Stimulated activated CD4-positive, alpha-beta T cell treated with anti-CD3 and anti-CD28 coated beads, Interleukin-1b, Interleukin-23, amount 100 ng/mL, for 4 hours (primary cell): ENCODE results near the gene MITF.

Experiments used
- DNase-seq, 2 donors: peaks; one replicate each; pipeline ENCODE4 v3.0.0-alpha.2; 2020; ENCODE audit warnings: low read depth in 2 of 2

The MITF gene

DNA sequence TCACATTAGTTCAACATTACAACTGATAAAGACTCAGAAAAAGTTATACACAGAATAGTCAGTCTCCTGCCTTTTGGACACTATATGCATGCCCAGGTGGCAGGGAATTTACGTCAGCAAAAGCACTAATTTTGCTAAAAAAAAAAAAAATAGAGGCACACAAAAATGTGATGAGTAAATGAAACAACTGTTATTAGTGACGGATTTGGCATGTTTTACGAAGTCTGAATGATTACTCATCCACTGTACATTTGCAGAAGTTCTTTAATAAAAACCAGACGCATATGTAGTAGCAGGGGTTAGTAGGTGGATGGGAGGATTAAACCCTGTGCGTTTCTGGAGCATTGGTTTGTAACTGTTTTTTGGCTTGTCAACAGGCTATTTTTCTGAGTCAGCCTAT, 99.0 kb downstream of the MITF start:
- no peak for DNase-seq

GRCh38 chr3:69838696-69839515, 99.6 kb downstream of the MITF start:
- DNase-seq, result no peak

DNA sequence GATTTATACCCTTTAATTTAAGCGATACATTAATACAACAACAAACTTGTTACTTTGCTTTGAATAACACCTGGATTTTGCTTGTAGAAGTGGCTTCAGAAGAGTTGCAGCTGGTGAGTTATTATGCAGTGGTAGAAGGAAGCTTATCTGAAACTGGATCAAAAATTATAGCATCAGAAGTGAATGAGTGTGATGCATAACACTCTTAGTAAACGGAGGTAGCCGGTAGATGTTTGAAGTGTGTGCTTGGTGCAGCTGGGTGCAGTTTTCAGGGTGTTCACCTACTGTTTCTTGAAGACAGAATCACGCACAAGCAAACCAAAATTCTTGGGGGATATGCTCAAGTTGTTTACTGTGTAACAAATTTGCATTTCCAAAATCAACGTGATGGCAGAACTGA, 103.1 kb downstream of the MITF start:
- DNase-seq, result no peak

DNA sequence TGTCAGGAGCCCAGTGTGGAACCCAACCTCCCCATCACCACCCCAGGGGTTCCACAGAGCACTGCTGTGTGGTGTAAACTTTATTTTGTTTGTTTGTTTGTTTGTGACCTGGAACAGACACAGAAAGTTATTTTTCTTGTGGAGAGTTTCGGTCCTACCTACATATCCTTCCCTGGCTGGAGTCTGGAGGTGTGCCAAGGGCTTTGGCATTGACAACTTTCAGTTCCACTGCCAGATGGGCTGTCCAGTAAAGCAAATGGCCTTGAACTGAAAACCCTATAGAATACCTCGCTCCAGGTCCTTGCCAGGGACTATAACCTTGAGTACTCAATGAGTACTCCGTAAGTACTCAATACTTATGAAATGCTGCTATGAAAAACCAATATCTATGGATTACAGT, 103.5 kb downstream of the MITF start:
- DNase-seq, result no peak

DNA sequence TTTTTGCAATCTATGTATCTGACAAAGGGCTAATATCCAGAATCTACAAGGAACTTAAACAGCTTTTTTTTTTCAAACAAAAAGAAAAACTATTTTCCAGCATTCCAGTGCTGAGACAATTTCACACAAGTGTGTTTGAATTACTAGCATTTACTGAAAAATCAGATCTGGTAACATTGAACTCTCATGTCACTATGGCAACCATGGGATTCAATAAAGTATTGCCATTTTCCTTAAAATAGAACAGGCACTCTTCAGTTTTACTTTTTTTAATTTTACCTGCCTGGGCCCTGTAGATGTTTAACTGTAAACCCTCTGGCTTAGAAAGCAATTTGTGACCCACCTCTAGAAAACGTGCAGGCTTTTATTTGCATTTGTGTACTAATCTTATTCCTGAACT, 105.4 kb downstream of the MITF start:
- DNase-seq, result no peak

DNA sequence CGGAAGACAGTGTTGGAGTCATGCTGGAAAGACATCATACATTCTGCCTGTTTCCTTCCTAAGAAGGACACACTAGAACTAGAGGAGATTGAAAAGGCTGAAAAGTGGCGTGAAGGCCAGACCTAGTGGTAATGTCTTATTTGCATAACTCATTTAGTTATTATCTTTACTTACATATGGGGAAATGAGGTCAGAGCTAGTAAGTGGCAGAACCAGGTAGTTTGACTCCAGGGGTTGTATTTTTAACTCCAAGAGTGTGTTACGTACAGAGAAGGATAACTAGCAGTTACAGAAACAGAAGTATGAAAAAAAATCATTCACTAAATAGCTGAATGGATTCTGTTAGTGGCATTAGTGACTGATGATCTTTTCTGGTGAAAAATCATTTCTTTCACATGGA, 108.0 kb downstream of the MITF start:
- DNase-seq, result no peak

DNA sequence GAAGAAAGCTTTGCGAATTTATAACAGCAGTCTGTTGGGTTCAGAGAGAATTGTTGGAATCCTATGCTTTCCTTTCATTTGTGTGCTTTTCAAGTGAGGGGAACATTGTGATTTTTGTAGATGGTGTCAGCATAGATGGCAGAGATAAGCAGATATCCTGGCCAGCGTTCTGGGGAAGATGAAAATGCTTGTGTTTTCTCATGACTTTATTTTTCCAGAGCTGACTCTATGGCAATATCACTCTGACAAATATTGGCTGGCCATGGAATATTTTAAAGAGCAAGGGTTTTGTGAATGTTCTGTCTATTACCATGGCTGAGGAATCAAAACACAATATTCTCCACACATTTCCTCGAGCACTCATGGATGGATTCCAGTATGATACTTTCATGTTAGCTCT, 108.8 kb downstream of the MITF start:
- DNase-seq, result no peak

DNA sequence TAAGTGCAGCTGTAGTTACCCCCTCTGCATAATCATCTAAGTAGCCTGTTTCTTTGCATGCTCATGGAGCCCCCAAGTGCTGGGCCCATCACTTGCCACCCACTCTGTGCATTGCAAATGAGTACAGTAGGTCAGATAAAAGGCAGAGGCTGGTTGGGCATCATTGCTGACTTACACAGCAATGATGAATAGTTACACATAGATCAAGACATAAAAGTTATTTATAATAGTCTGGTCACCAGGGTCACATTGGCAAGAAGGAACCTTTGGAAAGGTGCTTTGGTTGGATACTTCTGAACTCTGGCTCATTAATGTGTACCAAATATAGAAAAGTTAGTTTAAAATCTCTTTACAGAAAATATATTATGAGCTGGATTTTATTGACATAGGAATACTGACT, 111.6 kb downstream of the MITF start:
- DNase-seq, result no peak

GRCh38 chr3:69853027-69853426, 113.8 kb downstream of the MITF start:
- no peak for DNase-seq

DNA sequence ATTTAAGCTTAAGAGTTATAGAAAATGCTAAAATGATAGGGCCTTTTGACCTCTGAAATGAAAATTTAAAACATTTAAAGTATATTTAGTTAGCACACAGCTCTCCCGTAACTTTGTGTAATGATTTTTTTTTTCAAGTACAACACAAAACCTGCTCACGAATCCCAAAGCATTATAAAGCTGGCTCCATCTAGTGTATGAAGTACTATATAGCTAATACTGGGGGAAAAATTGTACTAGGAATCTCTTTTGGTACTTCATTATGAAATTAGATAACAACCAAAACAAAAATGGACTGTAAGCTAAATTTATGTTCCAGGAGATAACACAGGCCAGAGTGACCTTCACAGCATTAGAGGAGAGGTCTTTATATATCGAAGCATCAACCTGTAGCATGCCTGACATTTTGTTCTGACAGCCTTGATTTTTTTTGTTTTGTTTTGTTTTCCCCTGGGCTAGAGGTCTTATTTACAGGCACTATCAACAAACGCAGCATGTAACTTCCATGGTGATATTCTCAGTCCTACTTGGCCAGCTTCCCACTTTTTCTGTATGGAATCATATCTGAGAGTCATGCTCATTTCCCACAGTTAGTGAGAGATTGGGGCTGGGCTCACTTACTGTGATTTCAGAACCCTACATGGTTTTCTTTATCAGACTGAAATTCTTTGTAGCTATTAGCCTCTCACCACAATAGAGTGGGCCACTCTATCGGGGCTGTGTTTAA, 116.3 kb downstream of the MITF start:
- DNase-seq, result no peak

DNA sequence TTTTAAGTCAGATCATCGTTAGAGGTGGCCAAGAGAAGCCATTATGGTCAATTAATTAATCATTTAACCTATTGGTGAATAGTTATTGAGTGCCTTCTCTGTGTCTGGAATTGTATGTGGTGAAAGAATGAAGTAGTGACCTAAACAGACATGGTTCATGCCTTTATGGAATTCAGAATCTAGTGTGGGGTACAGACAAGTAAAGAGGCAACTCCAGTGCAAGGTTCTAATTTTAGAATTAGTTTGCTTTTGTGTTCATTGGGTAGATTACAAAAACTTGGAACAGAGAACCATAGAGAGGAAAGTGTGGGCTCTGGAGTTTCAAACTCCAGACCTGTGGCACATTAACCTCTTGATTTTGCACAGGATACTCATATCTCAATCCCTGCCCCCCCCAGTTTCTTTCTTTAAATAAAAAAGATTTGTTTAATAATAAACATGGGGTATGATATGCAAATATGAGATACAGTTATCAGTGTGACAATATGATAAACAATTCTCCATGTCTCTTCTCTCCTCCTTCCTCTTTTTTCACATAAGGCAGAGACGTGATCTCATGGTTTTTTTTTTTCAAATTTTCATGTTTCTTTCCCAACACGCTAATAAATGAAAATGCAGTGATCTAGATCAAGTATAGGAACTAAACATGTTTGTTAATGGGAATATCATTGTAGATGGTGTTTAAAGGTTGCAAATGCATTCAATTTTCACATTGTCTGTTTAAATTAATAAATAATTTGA, 117.9 kb downstream of the MITF start:
- DNase-seq, result no peak

DNA sequence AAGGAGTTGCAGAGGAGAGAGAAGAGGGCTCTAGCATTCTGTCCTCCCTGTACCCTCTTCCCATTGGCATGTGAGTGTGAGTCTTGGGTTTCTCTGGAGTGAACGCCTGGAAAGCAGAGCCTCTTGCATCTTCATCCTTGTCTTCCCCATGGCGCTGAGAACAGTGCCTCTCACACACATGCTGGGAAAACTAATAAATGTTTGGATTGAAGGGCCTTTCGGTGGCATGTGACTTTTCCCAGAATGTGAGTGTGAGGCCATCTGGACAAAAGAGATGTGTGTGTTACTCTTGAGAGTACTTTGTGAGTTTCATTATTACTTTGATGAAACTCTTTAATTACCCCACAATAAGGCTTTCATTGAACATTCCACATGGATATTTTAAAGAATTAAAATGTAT, 122.3 kb downstream of the MITF start:
- no peak for DNase-seq

DNA sequence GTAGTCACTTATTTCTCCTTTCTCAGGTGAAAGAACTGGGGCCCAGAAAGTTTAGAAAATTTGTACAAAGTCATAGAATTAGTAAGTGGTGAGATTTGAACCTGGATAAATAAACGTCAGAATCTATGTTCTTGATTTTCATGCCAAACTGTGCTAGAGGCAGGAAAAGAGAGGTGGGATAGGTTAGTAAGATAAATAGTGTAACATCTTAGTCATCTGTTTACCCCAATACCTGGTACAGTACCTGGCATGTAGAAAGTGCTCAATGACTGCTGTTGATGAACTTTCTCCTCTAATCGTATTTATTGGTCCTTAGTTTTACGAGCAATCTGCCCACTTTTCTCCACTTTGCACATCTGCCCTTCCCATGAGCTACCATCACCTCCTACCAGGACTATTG, 124.9 kb downstream of the MITF start:
- DNase-seq, result no peak

DNA sequence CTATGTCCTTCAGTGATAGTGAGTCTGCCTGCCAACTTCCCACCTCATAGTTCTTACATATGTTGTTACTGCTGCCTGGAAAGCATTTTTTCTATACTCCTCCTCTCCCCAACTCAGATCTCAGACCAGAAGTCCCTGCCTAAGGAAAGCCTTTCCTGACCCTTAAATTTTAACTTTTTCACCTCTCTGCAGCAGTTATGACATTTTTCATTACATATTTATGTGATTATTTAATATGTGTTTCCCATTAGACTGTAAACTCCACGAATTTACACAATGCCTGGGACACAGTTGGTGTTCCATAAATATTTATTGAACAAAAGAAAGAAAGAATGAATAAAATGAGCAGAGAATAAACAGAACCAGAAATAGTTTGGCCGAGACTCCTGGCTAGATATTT, 125.5 kb downstream of the MITF start:
- DNase-seq, result no peak

DNA sequence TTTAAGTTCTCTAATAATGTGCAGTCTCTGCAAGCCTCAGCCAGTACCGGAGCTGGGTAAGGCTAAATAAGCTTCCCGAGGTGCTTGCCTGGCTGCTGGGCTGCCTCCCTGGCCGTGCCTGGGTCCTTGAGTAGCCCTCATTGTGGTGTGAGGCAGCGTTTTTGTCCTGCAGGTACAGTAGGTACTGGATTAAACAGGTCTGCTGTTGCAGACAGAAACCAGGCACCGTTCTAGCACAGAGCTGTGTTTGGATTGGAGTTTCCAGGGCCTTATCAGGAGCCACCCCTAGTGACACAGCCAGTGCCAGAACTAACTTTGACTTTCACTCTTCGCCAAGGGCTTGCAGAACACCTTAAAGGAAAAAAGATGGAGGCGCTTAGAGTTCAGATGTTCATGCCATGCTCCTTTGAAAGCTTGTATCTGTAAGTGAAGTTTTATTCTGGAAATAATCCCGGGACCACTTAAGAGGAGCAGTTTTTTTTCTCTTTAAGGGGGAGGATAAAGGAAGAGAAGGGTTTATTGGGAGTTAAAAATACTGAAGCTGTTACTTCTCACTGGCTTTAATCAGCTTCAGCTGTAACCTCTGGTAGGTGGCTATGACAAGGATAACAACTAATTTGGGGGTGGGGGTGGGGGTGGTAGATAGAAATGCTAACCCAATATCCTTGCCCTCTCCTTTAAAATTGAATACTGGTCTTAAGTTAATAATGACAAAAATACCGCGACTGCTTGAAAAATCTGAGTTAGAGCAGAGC, 126.8 kb downstream of the MITF start:
- DNase-seq, result no peak

GRCh38 chr3:69866988-69867720, 127.9 kb downstream of the MITF start:
- DNase-seq, result no peak

- DNase-seq, result no peak
Measured at GRCh38 chr3:69867941-69868505, 128.8 kb downstream of the MITF start.

- DNase-seq, result no peak
Measured at GRCh38 chr3:69868841-69869420, 129.7 kb downstream of the MITF start.

DNA sequence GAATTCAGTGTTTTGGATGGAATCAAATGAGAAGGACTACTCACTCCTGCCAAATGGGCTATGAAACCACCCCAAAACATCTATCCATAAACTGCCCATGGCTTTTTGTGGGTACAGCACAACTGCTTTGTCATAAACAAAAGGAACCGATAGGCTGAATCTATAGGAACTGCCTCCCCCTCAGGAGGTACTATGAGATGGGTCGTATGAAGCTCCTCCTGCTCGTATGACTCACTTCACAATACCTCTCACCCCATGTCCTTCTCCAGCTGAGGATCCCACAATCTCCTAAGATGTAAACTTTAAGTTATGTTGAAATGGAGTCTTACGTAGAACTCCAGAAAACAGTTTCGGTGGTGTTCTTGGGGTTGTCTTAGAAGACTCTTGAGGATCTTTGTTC, 130.4 kb downstream of the MITF start:
- DNase-seq, result no peak

DNA sequence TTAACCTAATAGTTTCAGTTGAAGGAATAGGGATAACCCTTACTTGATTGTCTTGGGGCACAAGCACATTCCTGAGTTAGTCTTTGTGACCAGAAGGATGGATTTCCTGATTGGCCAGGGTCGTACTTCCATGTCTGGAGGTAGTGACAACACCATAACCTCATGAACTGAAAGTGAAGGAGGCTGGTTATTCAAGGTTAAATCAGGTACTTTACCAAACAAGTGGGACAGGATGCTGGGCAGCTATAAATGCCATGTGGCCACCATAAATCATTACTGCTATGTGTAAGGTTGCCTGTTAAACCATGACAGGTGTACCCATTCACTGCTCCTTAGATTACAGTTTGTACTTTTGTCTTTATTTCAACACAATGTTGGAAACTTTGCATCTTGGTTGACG, 132.0 kb downstream of the MITF start:
- DNase-seq, result no peak

GRCh38 chr3:69871868-69872267, 132.6 kb downstream of the MITF start:
- DNase-seq, result no peak
